K562 (cell line): ENCODE measurements around the gene FOXO3.

Experiments used
- ATF2 ChIP-seq: sonication (generic); formaldehyde crosslinking; IDR thresholded peaks from 2 replicates; pipeline ENCODE4 v1.8.1; 2022; ENCODE audit warnings: missing genetic modification reagents
- CEBPB ChIP-seq: fragments of 450-650 bp; IDR thresholded peaks from 2 replicates; pipeline ENCODE4 v1.6.1; 2016; ENCODE audit warnings: missing genetic modification characterization, missing compliant biosample characterization
- CREB3 ChIP-seq: fragments of 450-650 bp; conservative IDR thresholded peaks from 2 replicates; pipeline ENCODE4 v1.6.1; 2016; ENCODE audit warnings: missing genetic modification characterization, low read depth, mild to moderate bottlenecking, missing compliant biosample characterization, moderate library complexity
- CTCF ChIP-seq, 3 experiments: IDR thresholded peaks in 2 of 3; conservative IDR thresholded peaks in 1 of 3; 2 replicates each; pipeline ENCODE4 v1.5.1; 2011 to 2012; ENCODE audit warnings: low read length in 3 of 3, mild to moderate bottlenecking in 3 of 3, control low read depth in 2 of 3, improper control_type of control experiment in 1 of 3, inconsistent platforms in 1 of 3, low read depth in 1 of 3, mixed read lengths in 1 of 3, moderate library complexity in 1 of 3; ENCODE audit not compliant: insufficient read depth in 2 of 3
- ELK3 ChIP-seq: fragments of 450-650 bp; formaldehyde crosslinking; IDR thresholded peaks from 2 replicates; pipeline ENCODE4 v1.4.0; 2020; ENCODE audit warnings: mild to moderate bottlenecking
- GTF2F1 ChIP-seq: IDR thresholded peaks from 2 replicates; pipeline ENCODE4 v1.6.1; 2011; ENCODE audit warnings: low read depth, low read length, improper control_type of control experiment
- POLR2A ChIP-seq: fragments of 450-650 bp; conservative IDR thresholded peaks from 2 replicates; pipeline ENCODE4 v1.6.1; 2016
- RFX7 ChIP-seq: fragments of 250-450 bp; sonication (Bioruptor Pico); IDR thresholded peaks from 2 replicates; pipeline ENCODE4 v1.5.1; 2021; ENCODE audit warnings: mild to moderate bottlenecking

- TF ChIP-seq ELK3 (CRISPR knock-in tag) (no peak), CTCF (IDR thresholded peaks at IDR 0.05 in 2 of 3, conservative IDR thresholded peaks at IDR 0.05 in 1 of 3; ENCODE audit: insufficient read depth in 2 of 3, low read depth in 1 of 3, low read length in 3 of 3) (no peak), POLR2A (no peak), CEBPB (tag) (peak; percentile 46; the same call in 1 of the 2 replicates), CREB3 (no peak), RFX7 (CRISPR knock-in tag) (no peak), ATF2 (CRISPR knock-in tag) (no peak), GTF2F1 (no peak)
These were observed 74.9 kb downstream of the FOXO3 start for GRCh38 chr6:108635505-108636226.
